ENCODE measurements around the gene AKAP12. TPM values are rescaled to one million over a fixed set of nuclear protein-coding genes. Genes with fewer than 3 reads are reported as not detected.

AKAP12 gene
- total RNA-seq, 1 donor from 2014 or later = 138 TPM

GRCh38 chr6:151301547-151301946, 61.8 kb downstream of the AKAP12 start:
- TF ChIP-seq CTCF (conservative IDR thresholded peaks at IDR 0.05) = no peak
- Mint-ChIP-seq H3K36me3 (peaks cover 19% of the 10 kb centered on the region), H3K4me1 (ENCODE audit: unreplicated experiment) (peaks cover 39% of the 10 kb centered on the region), H3K4me3 (no peak overlapping the region), H3K9me3 (no peaks in the 10 kb centered on the region), H3K27ac (no peak overlapping the region), H3K27me3 (no peaks in the 10 kb centered on the region)
- DNase-seq (ENCODE audit: extremely low spot score, unreplicated experiment) = no peak

GRCh38 chr6:151303231-151303630, 63.5 kb downstream of the AKAP12 start:
- Mint-ChIP-seq H3K4me1 (ENCODE audit: unreplicated experiment) (peaks cover 49% of the 10 kb centered on the region), H3K27ac (no peak overlapping the region)

GRCh38 chr6:151306269-151306783, 66.6 kb downstream of the AKAP12 start:
- no peaks in the 10 kb centered on the region for H3K9me3 Mint-ChIP-seq
- no peaks in the 10 kb centered on the region for H3K27me3 Mint-ChIP-seq
- H3K4me3 Mint-ChIP-seq = peak overlapping the region; percentile 3
- no peak for TF ChIP-seq CTCF (conservative IDR thresholded peaks at IDR 0.05)
- no peak for DNase-seq (ENCODE audit: extremely low spot score, unreplicated experiment)
- H3K4me1 Mint-ChIP-seq (ENCODE audit: unreplicated experiment) = peaks cover 43% of the 10 kb centered on the region
- H3K36me3 Mint-ChIP-seq = peaks cover 19% of the 10 kb centered on the region
- peak overlapping the region; percentile 40 for H3K27ac Mint-ChIP-seq

More at GRCh38 chr6:151303231-151303630, 63.5 kb downstream of the AKAP12 start:
- H3K36me3 Mint-ChIP-seq = peaks cover 15% of the 10 kb centered on the region
- no peak overlapping the region for H3K4me3 Mint-ChIP-seq
- DNase-seq (ENCODE audit: extremely low spot score, unreplicated experiment) = no peak
- no peak for TF ChIP-seq CTCF (conservative IDR thresholded peaks at IDR 0.05)
- no peaks in the 10 kb centered on the region for H3K27me3 Mint-ChIP-seq
- no peaks in the 10 kb centered on the region for H3K9me3 Mint-ChIP-seq

- TF ChIP-seq CTCF (conservative IDR thresholded peaks at IDR 0.05) = no peak
- Mint-ChIP-seq H3K27me3 (no peaks in the 10 kb centered on the region), H3K4me1 (ENCODE audit: unreplicated experiment) (peaks cover 49% of the 10 kb centered on the region), H3K9me3 (no peaks in the 10 kb centered on the region), H3K4me3 (no peak overlapping the region), H3K36me3 (peaks cover 22% of the 10 kb centered on the region), H3K27ac (peak overlapping the region; percentile 10)
- DNase-seq (ENCODE audit: extremely low spot score, unreplicated experiment) = no peak
These were observed 67.7 kb downstream of the AKAP12 start for GRCh38 chr6:151307501-151307900.

GRCh38 chr6:151309619-151310018, 69.9 kb downstream of the AKAP12 start:
- TF ChIP-seq CTCF (conservative IDR thresholded peaks at IDR 0.05) = no peak

GRCh38 chr6:151310279-151310678, 70.5 kb downstream of the AKAP12 start:
- Mint-ChIP-seq H3K4me3 (no peak overlapping the region), H3K9me3 (no peaks in the 10 kb centered on the region), H3K27me3 (no peaks in the 10 kb centered on the region), H3K36me3 (peaks cover 27% of the 10 kb centered on the region), H3K4me1 (ENCODE audit: unreplicated experiment) (peaks cover 57% of the 10 kb centered on the region), H3K27ac (peak overlapping the region; percentile 89)
- no peak for TF ChIP-seq CTCF (conservative IDR thresholded peaks at IDR 0.05)
- DNase-seq (ENCODE audit: extremely low spot score, unreplicated experiment) = no peak

More at GRCh38 chr6:151309619-151310018, 69.9 kb downstream of the AKAP12 start:
- Mint-ChIP-seq H3K4me3 (peak overlapping the region; percentile 71), H3K4me1 (ENCODE audit: unreplicated experiment) (peaks cover 58% of the 10 kb centered on the region), H3K27me3 (no peaks in the 10 kb centered on the region), H3K27ac (peak overlapping the region; percentile 89), H3K9me3 (no peaks in the 10 kb centered on the region), H3K36me3 (peaks cover 27% of the 10 kb centered on the region)
- no peak for DNase-seq (ENCODE audit: extremely low spot score, unreplicated experiment)

Data from type B pancreatic cell (in vitro differentiated cells).